Measurements from ENCODE around the gene CUX1.
"Not testable (repeated sequence)": the region's sequence is repeated elsewhere in the genome, so short reads cannot be mapped to it uniquely, and the experiment has no call there.

CUX1 gene

GRCh38 chr7:101917566-101917965, 100.1 kb downstream of the CUX1 start:
- DNase-seq (ENCODE audit: low read depth), result no peak

GRCh38 chr7:101918426-101918825, 101.0 kb downstream of the CUX1 start:
- DNase-seq (ENCODE audit: low read depth), result no peak

DNA sequence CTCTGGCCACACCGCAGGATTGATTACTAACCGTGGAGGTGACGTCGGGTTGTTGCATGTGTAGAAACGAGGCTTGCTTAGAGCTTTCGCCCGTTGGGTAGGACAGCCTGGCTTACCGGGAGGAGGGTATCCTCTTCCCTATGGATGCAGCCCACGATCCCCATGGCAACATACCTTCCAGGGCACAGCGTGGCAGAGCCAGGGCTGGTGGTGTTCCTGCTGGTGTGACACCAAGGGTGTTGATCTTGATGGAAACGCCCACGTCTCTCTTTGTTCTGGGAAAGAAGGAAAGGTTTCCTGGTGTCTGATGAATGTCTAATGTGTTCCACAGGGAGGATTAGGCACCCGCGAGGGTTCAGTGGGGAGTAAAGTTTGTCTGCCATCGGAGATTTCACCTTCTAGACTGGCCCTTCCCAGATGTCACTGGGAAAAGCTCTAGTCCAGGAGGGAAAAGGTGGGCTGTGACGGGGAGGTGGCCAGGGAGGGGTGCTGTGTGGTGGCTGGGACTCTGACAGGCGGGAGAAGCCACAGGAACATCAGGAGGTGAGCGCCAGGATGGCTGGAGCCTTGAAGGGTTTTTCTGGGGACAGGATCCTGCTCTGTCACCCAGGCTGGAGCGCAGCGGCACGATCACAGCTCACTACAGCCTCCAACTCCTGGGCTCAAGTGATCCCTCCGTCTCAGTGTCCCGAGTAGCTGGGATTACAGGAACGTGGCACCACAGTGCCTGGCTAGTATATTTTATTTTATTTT, 102.1 kb downstream of the CUX1 start:
- no peak for DNase-seq (ENCODE audit: low read depth)

DNA sequence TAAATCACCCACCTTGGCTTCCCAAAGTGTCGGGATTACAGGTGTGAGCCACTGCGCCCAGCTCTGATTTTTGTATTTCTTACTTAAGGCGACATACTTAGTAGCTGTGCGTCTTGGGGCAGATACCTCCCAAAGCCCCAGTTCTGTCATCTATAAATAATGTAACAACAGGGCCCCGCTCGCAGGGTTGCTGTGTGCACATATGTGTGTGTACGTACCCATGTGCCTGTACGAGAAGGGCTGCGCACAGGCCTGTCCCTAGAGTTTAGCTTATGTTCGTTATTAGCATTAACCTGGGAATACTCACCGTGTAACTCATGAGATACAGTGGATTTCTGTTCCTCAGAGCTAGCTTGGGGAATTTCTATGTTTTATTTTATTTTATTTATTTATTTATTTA, 103.6 kb downstream of the CUX1 start:
- no peak for DNase-seq (ENCODE audit: low read depth)

GRCh38 chr7:101921546-101922489, 104.4 kb downstream of the CUX1 start:
- peak; percentile 90 for DNase-seq (ENCODE audit: low read depth)

GRCh38 chr7:101922631-101923601, 105.5 kb downstream of the CUX1 start:
- DNase-seq (ENCODE audit: low read depth), result peak; percentile 95

- no peak for DNase-seq (ENCODE audit: low read depth)
Observed at GRCh38 chr7:101923602-101923985, 106.2 kb downstream of the CUX1 start.

- peak; percentile 96 for DNase-seq (ENCODE audit: low read depth)
Observed at GRCh38 chr7:101924171-101924570, 106.7 kb downstream of the CUX1 start.

DNA sequence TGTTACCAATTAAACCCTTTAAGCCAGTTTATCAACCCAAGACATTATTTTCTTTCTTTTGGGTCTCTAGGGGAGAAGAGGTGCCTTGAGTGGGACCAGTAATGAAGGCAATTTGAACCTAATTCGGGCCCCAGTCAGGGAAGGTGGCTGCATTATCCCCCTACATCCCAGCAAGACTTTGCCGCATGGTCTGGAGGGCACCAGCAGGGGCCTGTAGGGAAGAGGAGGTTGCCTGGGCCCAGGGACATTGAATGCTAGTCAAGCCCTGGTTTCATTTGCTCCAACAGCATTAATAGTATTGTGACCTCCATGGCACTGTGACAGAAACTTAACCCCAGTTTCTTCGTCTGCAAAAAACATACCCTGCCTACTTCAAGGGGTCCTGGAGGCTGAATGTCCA, 108.8 kb downstream of the CUX1 start:
- DNase-seq (ENCODE audit: low read depth), result no peak

DNA sequence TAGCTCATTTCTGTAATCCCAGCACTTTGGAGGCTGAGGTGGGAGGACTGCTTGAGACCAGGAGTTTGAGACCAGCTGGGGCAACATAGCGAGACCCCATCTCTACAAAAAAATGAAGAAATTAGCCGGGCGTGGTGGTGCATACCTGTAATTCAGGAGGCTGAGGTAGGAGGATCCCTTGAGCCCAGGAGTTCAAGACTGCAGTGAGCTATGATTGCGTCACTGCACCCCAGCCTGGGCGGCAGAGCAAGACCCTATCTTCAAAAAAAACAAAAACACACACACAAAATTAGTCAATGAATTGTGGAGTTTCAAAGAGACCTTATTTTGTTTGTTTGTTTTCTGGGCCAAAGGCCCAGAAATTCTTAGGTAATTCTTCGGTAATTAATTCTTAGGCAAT, 110.0 kb downstream of the CUX1 start:
- no peak for DNase-seq (ENCODE audit: low read depth)

- no peak for DNase-seq (ENCODE audit: low read depth)
Observed at GRCh38 chr7:101927802-101928201, 110.4 kb downstream of the CUX1 start.

DNA sequence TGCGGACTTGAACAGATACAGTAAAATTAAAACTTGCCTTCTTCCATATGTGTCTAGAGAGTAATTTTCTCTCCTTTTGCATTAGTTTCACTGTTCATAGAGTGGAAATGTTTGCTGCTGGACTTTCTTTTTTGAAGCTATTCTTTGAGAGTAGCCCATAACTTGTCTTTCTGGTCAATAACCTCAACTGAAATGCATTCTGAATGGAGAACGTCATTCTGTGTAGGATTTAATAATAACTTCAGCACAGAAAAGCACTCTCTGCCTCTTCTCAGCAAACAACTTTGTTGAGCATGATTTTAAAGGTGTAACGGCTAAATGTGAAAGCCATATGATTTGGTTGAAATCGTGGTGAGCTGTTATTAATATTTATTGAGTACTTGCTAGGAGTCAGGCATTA, 111.8 kb downstream of the CUX1 start:
- DNase-seq (ENCODE audit: low read depth), result no peak

GRCh38 chr7:101929911-101930310, 112.5 kb downstream of the CUX1 start:
- DNase-seq (ENCODE audit: low read depth), result not testable (repeated sequence)

DNA sequence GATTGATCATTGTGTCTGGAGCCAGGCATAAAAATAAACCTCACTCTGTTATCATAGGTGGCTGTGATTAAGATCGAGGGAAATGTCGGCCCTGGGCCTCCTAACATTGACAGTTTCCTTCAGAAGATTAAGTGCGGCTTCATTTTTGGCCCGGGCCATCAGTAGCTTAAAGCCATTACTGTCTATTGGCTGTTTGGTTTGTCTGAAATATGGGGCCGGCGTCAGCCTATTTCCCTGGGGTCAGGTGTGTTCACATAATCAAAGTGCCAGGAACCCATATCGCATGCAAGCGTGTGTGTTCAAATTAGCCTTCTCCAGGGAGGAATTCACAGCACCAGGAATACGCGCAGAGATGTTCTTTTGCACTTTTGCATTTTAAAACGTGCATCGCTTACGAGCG, 114.7 kb downstream of the CUX1 start:
- DNase-seq (ENCODE audit: low read depth), result no peak

DNA sequence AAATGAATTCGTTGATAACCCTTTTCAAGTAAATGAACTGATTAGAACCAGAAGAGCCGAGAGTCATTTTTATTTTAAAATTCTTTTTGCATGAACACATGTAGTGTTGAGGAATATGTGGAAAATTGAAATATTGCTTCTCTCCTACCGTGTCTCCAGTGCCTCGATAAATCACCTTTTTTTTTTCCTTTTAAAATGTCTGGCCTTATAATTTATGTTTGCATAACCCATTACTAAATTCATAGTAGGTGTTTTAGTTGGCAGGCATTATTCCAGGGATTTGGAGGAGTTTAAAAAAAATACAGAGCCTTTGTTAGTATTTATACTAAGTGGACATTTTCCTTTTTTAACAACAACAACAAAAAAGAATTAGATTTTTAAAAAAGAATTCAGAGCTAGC, 115.6 kb downstream of the CUX1 start:
- no peak for DNase-seq (ENCODE audit: low read depth)

GRCh38 chr7:101933688-101934121, 116.3 kb downstream of the CUX1 start:
- peak; percentile 25 for DNase-seq (ENCODE audit: low read depth)

DNA sequence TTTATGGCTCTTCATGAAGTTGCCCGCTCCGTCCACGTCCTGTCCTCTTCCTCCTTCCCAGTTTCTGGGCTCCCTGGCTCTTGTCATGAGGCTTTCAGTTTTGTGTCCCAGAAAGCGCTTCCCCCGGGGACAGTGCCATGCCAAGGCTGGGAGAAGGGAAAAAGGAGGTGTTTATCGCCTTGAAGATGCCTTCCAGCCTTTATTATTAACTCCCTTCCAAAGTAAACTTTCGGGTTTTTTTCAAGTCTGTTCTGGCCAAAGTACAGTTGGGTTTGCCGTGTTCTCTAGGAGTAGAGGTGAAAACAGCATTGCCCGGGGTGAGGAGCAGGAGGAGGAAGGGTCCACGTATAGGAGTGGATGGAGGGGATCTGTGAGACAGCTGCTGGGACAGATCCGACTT, 117.2 kb downstream of the CUX1 start:
- DNase-seq (ENCODE audit: low read depth), result peak; percentile 25

GRCh38 chr7:101935521-101936141, 118.2 kb downstream of the CUX1 start:
- DNase-seq (ENCODE audit: low read depth), result no peak

- DNase-seq (ENCODE audit: low read depth), result no peak
Observed at GRCh38 chr7:101936223-101936610, 118.8 kb downstream of the CUX1 start.

DNA sequence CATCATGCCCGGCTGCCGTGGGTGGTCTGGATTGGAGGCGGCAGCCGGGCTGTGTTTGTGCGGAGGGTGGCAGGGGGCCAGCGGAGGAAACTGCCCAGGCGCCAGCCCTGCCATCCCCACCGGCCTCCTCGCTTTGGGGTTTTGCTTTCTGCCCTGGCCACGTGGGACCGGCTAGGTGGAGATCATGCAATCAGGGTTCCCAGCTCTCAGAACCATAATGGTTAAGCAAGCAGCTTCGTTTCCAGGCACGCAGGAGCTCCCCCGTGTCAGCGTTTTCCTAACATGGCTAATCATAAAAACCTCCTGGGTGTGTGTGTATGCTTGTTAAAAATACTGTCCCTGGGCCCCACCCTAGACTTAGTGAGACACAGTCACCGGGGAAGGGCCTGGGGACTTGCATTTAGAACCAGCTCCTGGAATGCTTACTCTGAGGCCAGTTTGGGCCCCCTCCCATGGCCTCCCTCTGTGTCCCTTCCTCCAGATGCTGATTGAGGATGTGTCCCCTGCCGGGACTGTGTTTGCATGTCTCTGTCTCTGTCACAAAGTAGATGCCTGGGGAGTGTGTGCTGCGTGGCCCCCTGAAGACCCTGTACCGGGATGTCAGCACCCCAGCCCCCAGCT, 119.3 kb downstream of the CUX1 start:
- peak; percentile 64 for DNase-seq (ENCODE audit: low read depth)
